ENCODE measurements around the gene PRM1. TPM values are rescaled to one million over a fixed set of nuclear protein-coding genes. Genes with fewer than 3 reads are reported as not detected.

The PRM1 gene
- total RNA-seq, 1 donor from 2014 or later, result not detected

DNA sequence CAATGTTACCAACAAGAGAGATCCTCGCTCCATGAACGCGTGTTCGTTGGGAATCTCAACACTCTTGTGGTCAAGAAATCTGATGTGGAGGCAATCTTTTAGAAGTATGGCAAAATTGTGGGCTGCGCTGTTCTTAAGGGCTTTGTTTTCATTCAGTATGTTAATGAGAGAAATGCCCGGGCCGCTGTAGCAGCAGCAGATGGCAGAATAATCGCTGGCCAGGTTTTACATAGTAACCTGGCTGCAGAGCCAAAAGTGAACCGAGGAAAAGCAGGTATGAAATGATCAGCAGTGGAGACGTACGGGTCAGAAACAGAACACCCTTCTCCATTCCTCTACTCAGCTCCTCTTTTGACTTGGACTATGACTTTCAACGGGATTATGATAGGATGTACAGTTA is 38.5 kb downstream of the PRM1 start:
- H3K4me3 Mint-ChIP-seq (ENCODE audit: unreplicated experiment), result no peak overlapping the region
- no peak overlapping the region for H3K27ac Mint-ChIP-seq (ENCODE audit: unreplicated experiment)
- peaks cover 6% of the 10 kb centered on the region for H3K27me3 Mint-ChIP-seq (ENCODE audit: unreplicated experiment)
- DNase-seq (ENCODE audit: extremely low spot score, unreplicated experiment), result no peak
- peaks cover 4% of the 10 kb centered on the region for H3K36me3 Mint-ChIP-seq (ENCODE audit: unreplicated experiment)
- TF ChIP-seq, protein P1, sequence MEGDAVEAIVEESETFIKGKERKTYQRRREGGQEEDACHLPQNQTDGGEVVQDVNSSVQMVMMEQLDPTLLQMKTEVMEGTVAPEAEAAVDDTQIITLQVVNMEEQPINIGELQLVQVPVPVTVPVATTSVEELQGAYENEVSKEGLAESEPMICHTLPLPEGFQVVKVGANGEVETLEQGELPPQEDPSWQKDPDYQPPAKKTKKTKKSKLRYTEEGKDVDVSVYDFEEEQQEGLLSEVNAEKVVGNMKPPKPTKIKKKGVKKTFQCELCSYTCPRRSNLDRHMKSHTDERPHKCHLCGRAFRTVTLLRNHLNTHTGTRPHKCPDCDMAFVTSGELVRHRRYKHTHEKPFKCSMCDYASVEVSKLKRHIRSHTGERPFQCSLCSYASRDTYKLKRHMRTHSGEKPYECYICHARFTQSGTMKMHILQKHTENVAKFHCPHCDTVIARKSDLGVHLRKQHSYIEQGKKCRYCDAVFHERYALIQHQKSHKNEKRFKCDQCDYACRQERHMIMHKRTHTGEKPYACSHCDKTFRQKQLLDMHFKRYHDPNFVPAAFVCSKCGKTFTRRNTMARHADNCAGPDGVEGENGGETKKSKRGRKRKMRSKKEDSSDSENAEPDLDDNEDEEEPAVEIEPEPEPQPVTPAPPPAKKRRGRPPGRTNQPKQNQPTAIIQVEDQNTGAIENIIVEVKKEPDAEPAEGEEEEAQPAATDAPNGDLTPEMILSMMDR (IDR thresholded peaks at IDR 0.05), result no peak
- H3K9me3 Mint-ChIP-seq (ENCODE audit: unreplicated experiment), result no peaks in the 10 kb centered on the region
- peaks cover 8% of the 10 kb centered on the region for H3K4me1 Mint-ChIP-seq (ENCODE audit: unreplicated experiment)

DNA sequence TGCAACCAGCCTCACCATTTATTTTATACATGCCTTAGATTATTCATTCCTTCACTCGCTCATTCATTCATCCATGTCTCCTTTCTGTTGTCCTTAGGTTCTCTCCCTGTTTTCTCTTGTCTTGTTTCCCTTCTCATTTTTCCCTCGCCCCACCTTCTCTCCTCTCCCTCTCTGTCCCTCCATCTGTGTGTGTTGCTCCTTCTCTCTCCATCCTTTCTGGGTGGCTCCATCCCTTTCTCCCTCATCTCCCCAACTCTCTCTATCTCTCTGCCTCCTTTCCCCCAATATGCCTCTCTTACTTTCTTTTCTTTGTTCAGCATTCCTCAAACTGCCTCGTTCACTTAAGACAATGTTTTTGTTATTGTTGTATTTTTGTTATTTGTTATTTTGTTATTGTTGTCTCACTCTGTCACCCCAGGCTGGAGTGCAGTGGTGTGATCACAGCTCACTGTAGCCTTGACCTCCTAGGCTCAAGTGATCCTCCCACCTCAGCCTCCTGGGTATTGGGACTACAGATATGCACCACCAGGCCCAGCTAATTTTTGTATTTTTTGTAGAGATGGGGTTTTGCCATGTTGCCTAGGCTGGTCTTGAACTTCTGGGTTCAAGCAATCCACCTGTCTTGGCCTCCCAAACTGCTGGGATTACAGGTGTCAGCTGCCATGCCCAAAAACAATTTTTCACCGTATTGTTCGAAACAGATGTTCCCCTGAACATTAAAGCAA is 39.5 kb downstream of the PRM1 start:
- Mint-ChIP-seq H3K27me3 (ENCODE audit: unreplicated experiment) (peaks cover 6% of the 10 kb centered on the region), H3K4me1 (ENCODE audit: unreplicated experiment) (peaks cover 8% of the 10 kb centered on the region), H3K27ac (ENCODE audit: unreplicated experiment) (no peak overlapping the region), H3K9me3 (ENCODE audit: unreplicated experiment) (no peaks in the 10 kb centered on the region), H3K36me3 (ENCODE audit: unreplicated experiment) (peaks cover 4% of the 10 kb centered on the region), H3K4me3 (ENCODE audit: unreplicated experiment) (no peak overlapping the region)
- TF ChIP-seq, protein P1 (IDR thresholded peaks at IDR 0.05), result no peak
- DNase-seq (ENCODE audit: extremely low spot score, unreplicated experiment), result no peak

DNA sequence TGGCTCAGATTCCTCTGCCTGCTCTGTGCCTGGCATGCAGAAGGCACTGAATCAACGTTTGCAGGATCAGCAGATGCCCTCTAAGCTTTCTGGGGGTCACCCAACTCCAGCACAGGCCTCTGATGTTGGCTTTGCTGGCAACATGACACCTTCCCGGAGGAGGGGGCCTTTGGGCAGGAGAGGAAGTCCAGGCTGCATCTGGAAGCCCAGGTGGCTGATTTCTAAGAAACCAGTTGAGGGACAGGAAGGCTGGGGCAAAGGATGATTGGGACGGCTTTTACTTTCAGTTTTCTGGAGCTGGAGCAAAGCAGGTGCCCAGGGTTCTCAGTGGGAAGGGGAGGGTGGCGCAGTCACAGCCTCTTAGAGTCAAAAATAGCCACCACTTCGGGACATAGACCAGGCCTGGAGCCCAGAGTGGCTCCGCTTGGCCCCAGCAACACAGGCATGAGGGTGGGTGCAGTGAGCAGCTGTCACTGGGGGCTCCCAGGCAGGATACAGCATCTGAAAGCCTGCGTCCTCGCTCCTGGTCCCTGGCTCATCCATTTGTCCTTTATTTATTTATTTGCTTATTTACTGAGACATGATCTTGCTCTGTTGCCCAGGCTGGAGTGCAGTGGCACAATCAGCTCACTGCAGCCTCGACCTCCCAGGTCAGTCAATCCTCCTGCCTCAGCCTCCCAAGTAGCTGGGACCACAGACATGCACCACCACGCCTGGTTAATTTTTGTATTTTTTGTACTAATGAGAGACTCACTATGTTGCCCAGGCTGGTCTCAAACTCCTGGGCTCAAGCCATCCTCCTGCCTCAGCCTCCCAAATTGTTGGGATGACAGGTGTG is 40.3 kb downstream of the PRM1 start:
- H3K36me3 Mint-ChIP-seq (ENCODE audit: unreplicated experiment), result peaks cover 4% of the 10 kb centered on the region
- no peak overlapping the region for H3K27ac Mint-ChIP-seq (ENCODE audit: unreplicated experiment)
- no peak overlapping the region for H3K4me3 Mint-ChIP-seq (ENCODE audit: unreplicated experiment)
- TF ChIP-seq, protein P1 (IDR thresholded peaks at IDR 0.05), result no peak
- peaks cover 8% of the 10 kb centered on the region for H3K4me1 Mint-ChIP-seq (ENCODE audit: unreplicated experiment)
- DNase-seq (ENCODE audit: extremely low spot score, unreplicated experiment), result no peak
- H3K9me3 Mint-ChIP-seq (ENCODE audit: unreplicated experiment), result no peaks in the 10 kb centered on the region
- H3K27me3 Mint-ChIP-seq (ENCODE audit: unreplicated experiment), result peaks cover 6% of the 10 kb centered on the region

DNA sequence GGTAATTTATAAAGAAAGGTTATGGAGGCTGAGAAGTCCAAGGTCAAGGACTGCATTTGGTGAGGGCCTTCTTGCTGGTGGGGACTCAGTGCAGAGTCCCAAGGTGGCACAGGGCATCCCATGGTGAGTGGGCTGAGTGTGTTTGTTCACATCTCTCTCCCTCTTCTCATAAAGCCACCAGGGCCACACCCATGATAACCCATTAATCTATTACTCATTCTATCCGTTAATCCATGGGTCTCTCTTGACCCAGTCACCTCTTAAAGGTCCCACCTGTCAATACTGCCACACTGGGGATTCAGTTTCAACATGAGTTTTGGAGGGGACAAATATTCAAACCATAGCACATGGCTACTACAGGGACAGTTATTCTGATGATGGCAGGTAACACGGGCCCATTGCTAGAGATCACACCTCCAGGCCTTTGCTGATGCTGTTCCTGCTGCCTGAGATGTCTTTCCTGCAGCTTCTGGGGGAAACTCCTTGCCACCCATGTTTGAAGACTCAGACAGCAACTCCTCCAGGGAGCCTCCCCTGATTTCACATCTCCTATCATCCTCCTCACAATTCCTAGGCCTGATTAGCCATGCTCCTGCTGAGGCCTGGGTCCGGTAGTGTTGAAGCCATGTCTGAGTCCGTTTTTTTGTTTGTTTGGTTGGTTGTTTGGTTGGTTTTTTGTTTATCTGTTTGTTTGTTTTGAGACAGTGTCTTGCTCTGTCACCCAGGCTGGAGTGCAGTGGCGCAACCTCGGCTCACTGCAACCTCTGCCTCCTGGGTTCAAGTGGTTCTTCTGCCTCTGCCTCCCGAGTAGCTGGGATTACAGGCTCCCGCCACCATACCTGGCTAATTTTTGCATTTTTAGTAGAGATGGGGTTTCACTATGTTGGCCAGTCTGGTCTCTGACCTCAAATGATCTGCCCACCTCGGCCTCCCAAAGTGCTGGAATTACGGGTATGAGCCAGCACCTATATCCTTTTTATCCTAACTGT is 41.2 kb downstream of the PRM1 start:
- peaks cover 3% of the 10 kb centered on the region for H3K4me1 Mint-ChIP-seq (ENCODE audit: unreplicated experiment)
- no peak for DNase-seq (ENCODE audit: extremely low spot score, unreplicated experiment)
- H3K4me3 Mint-ChIP-seq (ENCODE audit: unreplicated experiment), result no peak overlapping the region
- peaks cover under 1% of the 10 kb centered on the region for H3K36me3 Mint-ChIP-seq (ENCODE audit: unreplicated experiment)
- TF ChIP-seq, protein P1 (IDR thresholded peaks at IDR 0.05), result no peak
- peaks cover under 1% of the 10 kb centered on the region for H3K27me3 Mint-ChIP-seq (ENCODE audit: unreplicated experiment)
- H3K9me3 Mint-ChIP-seq (ENCODE audit: unreplicated experiment), result no peaks in the 10 kb centered on the region
- no peak overlapping the region for H3K27ac Mint-ChIP-seq (ENCODE audit: unreplicated experiment)
